WTC11 (cell line): Measurements from ENCODE around the gene LRRC27. TPM values are rescaled to one million over a fixed set of nuclear protein-coding genes. Genes with fewer than 3 reads are reported as not detected.

Source experiments
- ATAC-seq: fragments of 200-7000 bp; cut with Tn5 transposase; 2 replicates; pipeline ENCODE4 v1.10.0; 2021; ENCODE audit warnings: mild to moderate bottlenecking, moderate library complexity
- CTCF ChIA-PET: fragments of 300-600 bp; sonication (Branson Sonifier 250); formaldehyde crosslinking; loops from one replicate; lab custom pipeline; 2021; ENCODE audit warnings: antibody characterized with exemption; lab: Charles Lee
- POLR2A ChIA-PET: fragments of 350-600 bp; sonication (Branson Sonifier 250); formaldehyde crosslinking; loops from one replicate; lab custom pipeline; 2021; ENCODE audit warnings: antibody characterized with exemption; lab: Charles Lee
- DNase-seq: peaks from one replicate; pipeline ENCODE4 v3.0.0; 2021; ENCODE audit warnings: low spot score
- H3K27ac Mint-ChIP-seq: 2 replicates; pipeline ENCODE4 v1.8.0; 2021; ENCODE audit warnings: mixed read lengths
- H3K27me3 Mint-ChIP-seq: 2 replicates; pipeline ENCODE4 v1.8.0; 2021; ENCODE audit warnings: low read depth, mild to moderate bottlenecking, moderate library complexity, mixed read lengths
- H3K36me3 Mint-ChIP-seq: 2 replicates; pipeline ENCODE4 v1.8.0; 2021; ENCODE audit warnings: mixed read lengths
- H3K4me1 Mint-ChIP-seq: 2 replicates; pipeline ENCODE4 v1.8.0; 2022; ENCODE audit warnings: mixed read lengths
- H3K4me3 Mint-ChIP-seq: 2 replicates; pipeline ENCODE4 v1.8.0; 2021; ENCODE audit warnings: mild to moderate bottlenecking, moderate library complexity, mixed read lengths
- H3K9me3 Mint-ChIP-seq: 2 replicates; pipeline ENCODE4 v1.8.0; 2021; ENCODE audit warnings: mixed read lengths
- ELF4 ChIP-seq: sonication (generic); formaldehyde crosslinking; IDR thresholded peaks from 2 replicates; pipeline ENCODE4 v1.8.1; 2022; ENCODE audit warnings: low read depth, mild to moderate bottlenecking, moderate library complexity, missing genetic modification reagents
- HMGA2 ChIP-seq: fragments of 250-450 bp; sonication (Bioruptor Pico); IDR thresholded peaks from 2 replicates; pipeline ENCODE4 v1.4.0; 2021; ENCODE audit warnings: mild to moderate bottlenecking, moderate library complexity
- IRF1 ChIP-seq: sonication (generic); formaldehyde crosslinking; IDR thresholded peaks from 2 replicates; pipeline ENCODE4 v1.8.0; 2023; ENCODE audit warnings: missing genetic modification reagents
- IRF2 ChIP-seq: sonication (generic); formaldehyde crosslinking; IDR thresholded peaks from 2 replicates; pipeline ENCODE4 v1.8.0; 2022; ENCODE audit warnings: low read depth, missing genetic modification reagents, borderline replicate concordance
- MAX ChIP-seq: sonication (generic); formaldehyde crosslinking; IDR thresholded peaks from 2 replicates; pipeline ENCODE4 v1.8.0; 2022; ENCODE audit warnings: mild to moderate bottlenecking, missing genetic modification reagents
- MYBL2 ChIP-seq: sonication (generic); formaldehyde crosslinking; IDR thresholded peaks from 2 replicates; pipeline ENCODE4 v1.8.1; 2023; ENCODE audit warnings: mild to moderate bottlenecking, moderate library complexity, missing genetic modification reagents
- NFYB ChIP-seq: sonication (generic); formaldehyde crosslinking; conservative IDR thresholded peaks from 2 replicates; pipeline ENCODE4 v1.8.0; 2022; ENCODE audit warnings: low read depth, missing genetic modification reagents
- NR2C2 ChIP-seq: sonication (generic); formaldehyde crosslinking; IDR thresholded peaks from 2 replicates; pipeline ENCODE4 v1.8.0; 2022; ENCODE audit warnings: mild to moderate bottlenecking, missing genetic modification reagents
- OVOL2 ChIP-seq: fragments of 250-450 bp; sonication (Bioruptor Pico); IDR thresholded peaks from 2 replicates; pipeline ENCODE4 v1.9.0; 2021; ENCODE audit warnings: mild to moderate bottlenecking, borderline replicate concordance
- PRDM15 ChIP-seq: sonication (generic); formaldehyde crosslinking; IDR thresholded peaks from 2 replicates; pipeline ENCODE4 v1.8.0; 2022; ENCODE audit warnings: missing genetic modification reagents
- TEAD4 ChIP-seq: sonication (generic); formaldehyde crosslinking; IDR thresholded peaks from 2 replicates; pipeline ENCODE4 v1.8.0; 2022; ENCODE audit warnings: mild to moderate bottlenecking, missing genetic modification reagents
- TP53 ChIP-seq: sonication (generic); formaldehyde crosslinking; IDR thresholded peaks from 2 replicates; pipeline ENCODE4 v1.8.1; 2023; ENCODE audit warnings: mild to moderate bottlenecking, missing genetic modification reagents
- ZNF281 ChIP-seq: sonication (generic); formaldehyde crosslinking; IDR thresholded peaks from 2 replicates; pipeline ENCODE4 v1.8.0; 2023; ENCODE audit warnings: mild to moderate bottlenecking, missing genetic modification reagents
- ZNF423 ChIP-seq: fragments of 250-450 bp; sonication (Bioruptor Pico); IDR thresholded peaks from 2 replicates; pipeline ENCODE4 v2.1.2; 2022; ENCODE audit warnings: mild to moderate bottlenecking, moderate library complexity
- ZNF512 ChIP-seq: sonication (generic); formaldehyde crosslinking; IDR thresholded peaks from 2 replicates; pipeline ENCODE4 v1.8.1; 2022; ENCODE audit warnings: missing genetic modification reagents, borderline replicate concordance
- total RNA-seq: library from RNA; stranded (reverse); gene quantifications from 3 replicates; pipeline ENCODE4 v1.2.3, GENCODE V29; 2021

The LRRC27 gene
- total RNA-seq, 1 experiment from 2014 or later, result 4.4 TPM

- TF ChIP-seq NFYB (CRISPR knock-in tag) (no peak), HMGA2 (no peak), NR2C2 (CRISPR knock-in tag) (no peak), ZNF512 (no peak), IRF2 (CRISPR knock-in tag) (no peak), TEAD4 (CRISPR knock-in tag) (no peak), TP53 (CRISPR knock-in tag) (no peak), IRF1 (CRISPR knock-in tag) (no peak), ELF4 (CRISPR knock-in tag) (no peak), OVOL2 (CRISPR knock-in tag) (no peak), MAX (CRISPR knock-in tag) (no peak)
These were observed 79.0 kb downstream of the LRRC27 start (continued) for GRCh38 chr10:132410779-132411532.

- no peak for DNase-seq
- no peak for ATAC-seq
- no peaks in the 10 kb centered on the region for H3K27me3 Mint-ChIP-seq
- ChIA-PET CTCF (interaction anchor here (1.1 kb wide), 1 partner anchor 12 kb away, joined by 3 read pairs; no protein-coding TSS in a partner anchor), POLR2A (no interaction called here)
- no peak overlapping the region for H3K4me3 Mint-ChIP-seq
- no peak for TF ChIP-seq ZNF423 (CRISPR knock-in tag)
- TF ChIP-seq MYBL2 (CRISPR knock-in tag), result 0 out of 2 replicates have a peak, but pooled peaks have one; percentile 26
- peak overlapping the region; percentile 95 for H3K27ac Mint-ChIP-seq
- H3K36me3 Mint-ChIP-seq, result peaks cover 6% of the 10 kb centered on the region; the same call in 1 of the 2 replicates
- peaks cover 50% of the 10 kb centered on the region for H3K4me1 Mint-ChIP-seq
- no peaks in the 10 kb centered on the region for H3K9me3 Mint-ChIP-seq
These were observed 79.7 kb downstream of the LRRC27 start for GRCh38 chr10:132411561-132412253.

- no peaks in the 10 kb centered on the region for H3K9me3 Mint-ChIP-seq
- H3K36me3 Mint-ChIP-seq, result peaks cover 6% of the 10 kb centered on the region; the same call in 1 of the 2 replicates
- TF ChIP-seq ZNF281 (CRISPR knock-in tag), result no peak
- peak; percentile 72 for TF ChIP-seq PRDM15 (CRISPR knock-in tag)
- TF ChIP-seq, all 79 proteins: peak for 1
- Mint-ChIP-seq H3K27ac (peak overlapping the region; percentile 78; the same call in 1 of the 2 replicates), H3K4me3 (no peak overlapping the region), H3K27me3 (no peaks in the 10 kb centered on the region), H3K4me1 (peaks cover 44% of the 10 kb centered on the region)
- ChIA-PET CTCF (interaction anchor here (1.2 to 1.9 kb wide), 3 partner anchors 7 to 52 kb away, joined by 3 to 9 read pairs (median 4); no protein-coding TSS in a partner anchor), POLR2A (no interaction called here)
- ATAC-seq (no peak), DNase-seq (no peak)
These were observed 80.6 kb downstream of the LRRC27 start for GRCh38 chr10:132412316-132413192.
